Stimulated activated CD4-positive, alpha-beta T cell treated with anti-CD3 and anti-CD28 coated beads, TNF-alpha, amount 100 ng/mL, for 24 hours (primary cell): ENCODE results near the gene GLIPR1L2.

Source experiments
- DNase-seq, 3 experiments: peaks; one replicate each; pipeline ENCODE4 v3.0.0-alpha.2; 2020; ENCODE audit warnings: low read depth in 3 of 3

The GLIPR1L2 gene

GRCh38 chr12:75477137-75477536 lies 86.2 kb downstream of the GLIPR1L2 start:
- no peak for DNase-seq

GRCh38 chr12:75478116-75478794 lies 87.4 kb downstream of the GLIPR1L2 start:
- DNase-seq: no peak

GRCh38 chr12:75479963-75480461 lies 89.1 kb downstream of the GLIPR1L2 start:
- DNase-seq: no peak

- peak; percentile 38 to 68 (median 61) for DNase-seq
Observed at GRCh38 chr12:75480469-75480949, 89.6 kb downstream of the GLIPR1L2 start, which contains the start of gene GLIPR1. Gene GLIPR1 (plus strand): TSS chr12:75480755. CDS start chr12:75480881, 126 bp downstream.

GRCh38 chr12:75481013-75481705 lies 90.3 kb downstream of the GLIPR1L2 start:
- DNase-seq: no peak

GRCh38 chr12:75481774-75482173 lies 90.9 kb downstream of the GLIPR1L2 start:
- DNase-seq: no peak
